ENCODE measurements around the gene SPSB3. TPM values are rescaled to one million over a fixed set of nuclear protein-coding genes. Genes with fewer than 3 reads are reported as not detected.
"Not testable (repeated sequence)": the region's sequence is repeated elsewhere in the genome, so short reads cannot be mapped to it uniquely, and the experiment has no call there.

Gene SPSB3
- total RNA-seq, 2 experiments from 2014 or later = 12.5 to 13.6 TPM

DNA sequence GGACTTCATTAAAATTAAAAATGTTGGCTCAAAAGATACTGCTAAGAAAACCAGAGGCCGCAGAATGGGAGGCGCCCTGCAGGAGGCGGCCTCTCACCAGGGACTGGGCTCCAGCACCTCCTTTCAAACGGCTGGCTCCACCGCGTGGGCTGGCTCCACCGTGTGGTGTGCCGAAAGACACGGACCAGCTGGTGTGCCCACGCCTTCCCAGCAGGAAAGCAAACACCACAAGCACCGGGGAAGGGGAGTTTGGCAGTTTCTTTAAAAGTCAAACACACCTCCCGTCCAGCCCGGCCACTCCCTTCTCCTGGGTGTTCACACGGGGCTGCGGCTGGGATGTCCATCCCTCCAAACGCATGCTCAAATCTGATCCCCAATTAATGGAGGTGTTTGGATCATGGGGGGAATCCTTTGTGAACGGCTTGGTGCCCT lies 30.4 kb upstream of the SPSB3 start:
- Mint-ChIP-seq H3K36me3 (ENCODE audit: low read depth) (peaks cover 11% of the 10 kb centered on the region), H3K9me3 (ENCODE audit: low read depth) (no peaks in the 10 kb centered on the region), H3K4me3 (no peak overlapping the region), H3K27ac (peak overlapping the region; percentile 65), H3K4me1 (peaks cover 10% of the 10 kb centered on the region), H3K27me3 (no peaks in the 10 kb centered on the region)
- intact Hi-C loops (cut with DNase I, micrococcal nuclease) = loop anchor here in 1 of 2 experiments (1.0 kb wide), 1 partner anchor 117 kb away; no protein-coding TSS in a partner anchor
- POLR2A ChIA-PET = no interaction called here
- DNase-seq (peak; percentile 85), ATAC-seq (peak; percentile 96)
- CTCF ChIA-PET = no interaction called here

- Mint-ChIP-seq H3K9me3 (ENCODE audit: low read depth) (no peaks in the 10 kb centered on the region), H3K27me3 (no peaks in the 10 kb centered on the region), H3K4me1 (peaks cover 10% of the 10 kb centered on the region), H3K36me3 (ENCODE audit: low read depth) (peaks cover 27% of the 10 kb centered on the region), H3K4me3 (no peak overlapping the region), H3K27ac (no peak overlapping the region)
- CTCF ChIA-PET = no interaction called here
- ATAC-seq (no peak), DNase-seq (no peak)
- POLR2A ChIA-PET = no interaction called here
- intact Hi-C loops (cut with DNase I, micrococcal nuclease) = no loop called here
Observed at GRCh38 chr16:1810536-1810935, 28.2 kb upstream of the SPSB3 start.

- intact Hi-C loops (cut with DNase I, micrococcal nuclease) = no loop called here
- Mint-ChIP-seq H3K27ac (no peak overlapping the region), H3K9me3 (ENCODE audit: low read depth) (no peaks in the 10 kb centered on the region), H3K4me3 (no peak overlapping the region), H3K36me3 (ENCODE audit: low read depth) (peaks cover 27% of the 10 kb centered on the region), H3K27me3 (no peaks in the 10 kb centered on the region), H3K4me1 (peaks cover 10% of the 10 kb centered on the region)
- CTCF ChIA-PET = no interaction called here
- DNase-seq (no peak), ATAC-seq (no peak)
- POLR2A ChIA-PET = no interaction called here
Observed at GRCh38 chr16:1810106-1810505, 27.7 kb upstream of the SPSB3 start.

DNA sequence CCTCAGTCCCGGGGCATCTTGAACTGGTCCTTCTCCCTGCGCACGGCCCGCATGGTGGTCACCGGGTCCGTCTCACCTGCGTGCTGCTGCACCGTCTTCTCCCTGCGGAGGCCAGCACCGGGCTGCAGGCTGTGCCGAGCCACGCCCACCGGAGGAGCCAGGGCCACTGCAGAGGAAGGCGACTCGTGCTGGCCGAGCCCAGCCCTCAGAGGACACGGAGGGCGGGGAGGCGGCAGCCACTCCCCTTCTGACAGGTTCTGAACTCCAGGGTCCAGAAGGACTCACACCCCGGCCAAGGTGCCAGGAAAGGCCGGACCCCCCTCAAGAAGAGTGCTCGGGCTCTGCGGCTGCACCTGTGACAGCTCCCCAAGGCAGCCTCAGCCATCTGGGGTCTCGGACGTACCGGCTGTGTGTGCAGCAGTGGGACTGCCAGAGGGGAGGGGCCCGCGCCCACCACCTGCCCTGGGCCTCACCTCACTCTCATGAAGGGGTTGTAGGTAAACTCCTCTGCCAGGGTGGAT lies 27.0 kb upstream of the SPSB3 start:
- ATAC-seq (no peak), DNase-seq (no peak)
- Mint-ChIP-seq H3K4me1 (peaks cover 10% of the 10 kb centered on the region), H3K27me3 (no peaks in the 10 kb centered on the region), H3K9me3 (ENCODE audit: low read depth) (no peaks in the 10 kb centered on the region), H3K4me3 (no peak overlapping the region), H3K36me3 (ENCODE audit: low read depth) (peaks cover 26% of the 10 kb centered on the region), H3K27ac (no peak overlapping the region)
- ChIA-PET POLR2A (no interaction called here), CTCF (no interaction called here)
- intact Hi-C loops (cut with DNase I, micrococcal nuclease) = loop anchor here in 1 of 2 experiments (10.0 kb wide), 1 partner anchor 785 kb away; no protein-coding TSS in a partner anchor

GRCh38 chr16:1808691-1809090 lies 26.3 kb upstream of the SPSB3 start:
- Mint-ChIP-seq H3K27ac (no peak overlapping the region), H3K4me1 (peaks cover 10% of the 10 kb centered on the region), H3K9me3 (ENCODE audit: low read depth) (no peaks in the 10 kb centered on the region), H3K36me3 (ENCODE audit: low read depth) (peaks cover 24% of the 10 kb centered on the region), H3K27me3 (no peaks in the 10 kb centered on the region), H3K4me3 (no peak overlapping the region)
- DNase-seq = no peak
- ATAC-seq = no peak
- ChIA-PET CTCF (no interaction called here), POLR2A (no interaction called here)
- intact Hi-C loops (cut with DNase I, micrococcal nuclease) = loop anchor here in 1 of 2 experiments (10.0 kb wide), 1 partner anchor 784 kb away; no protein-coding TSS in a partner anchor

- Mint-ChIP-seq H3K4me1 (peaks cover 3% of the 10 kb centered on the region), H3K27ac (no peak overlapping the region), H3K36me3 (ENCODE audit: low read depth) (peaks cover 23% of the 10 kb centered on the region), H3K4me3 (no peak overlapping the region), H3K9me3 (ENCODE audit: low read depth) (no peaks in the 10 kb centered on the region), H3K27me3 (no peaks in the 10 kb centered on the region)
- DNase-seq (no peak), ATAC-seq (no peak)
- ChIA-PET CTCF (no interaction called here), POLR2A (no interaction called here)
- intact Hi-C loops (cut with DNase I, micrococcal nuclease) = loop anchor here in 1 of 2 experiments (10.0 kb wide), 1 partner anchor 783 kb away; no protein-coding TSS in a partner anchor
Observed at GRCh38 chr16:1807626-1808025, 25.3 kb upstream of the SPSB3 start.

DNA sequence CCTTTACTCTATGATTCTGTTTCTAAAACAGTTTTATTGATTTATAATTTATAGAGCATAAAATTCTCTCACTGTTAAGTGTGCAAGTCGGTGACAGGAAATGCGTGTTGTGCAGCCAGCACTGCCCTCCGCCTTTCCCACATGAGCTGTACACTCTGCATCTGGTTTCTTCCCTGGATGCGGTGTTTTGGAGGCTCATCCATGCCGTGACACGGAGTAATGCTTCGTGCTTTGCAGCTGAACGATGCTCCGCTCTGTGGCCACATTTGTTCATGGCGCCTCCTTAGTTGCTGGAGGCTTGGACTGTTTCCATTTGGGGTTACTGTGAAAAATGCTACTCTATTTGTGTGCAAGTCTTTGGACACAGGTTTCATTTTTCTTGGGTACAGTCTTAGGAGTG lies 18.3 kb upstream of the SPSB3 start:
- H3K27ac Mint-ChIP-seq = no peak overlapping the region
- ChIA-PET CTCF (interaction anchor here (1.1 kb wide), 1 partner anchor 14 kb away, joined by 3 read pairs; no protein-coding TSS in a partner anchor), POLR2A (no interaction called here)
- no peak for ATAC-seq
- H3K4me1 Mint-ChIP-seq = no peaks in the 10 kb centered on the region
- no peak overlapping the region for H3K4me3 Mint-ChIP-seq
- no peaks in the 10 kb centered on the region for H3K27me3 Mint-ChIP-seq
- peaks cover 31% of the 10 kb centered on the region for H3K36me3 Mint-ChIP-seq (ENCODE audit: low read depth)
- DNase-seq = no peak
- intact Hi-C loops (cut with DNase I, micrococcal nuclease) = loop anchor here in 1 of 2 experiments (10.0 kb wide), 1 partner anchor 776 kb away; no protein-coding TSS in a partner anchor
- peaks cover 10% of the 10 kb centered on the region for H3K9me3 Mint-ChIP-seq (ENCODE audit: low read depth)

GRCh38 chr16:1799263-1799662 lies 16.9 kb upstream of the SPSB3 start:
- DNase-seq; H3K27me3 Mint-ChIP-seq; intact Hi-C loops (cut with DNase I, micrococcal nuclease); H3K4me3 Mint-ChIP-seq; CTCF ChIA-PET; H3K27ac Mint-ChIP-seq; H3K9me3 Mint-ChIP-seq (ENCODE audit: low read depth); H3K4me1 Mint-ChIP-seq; ATAC-seq; POLR2A ChIA-PET: not testable (repeated sequence)
- peaks cover 24% of the 10 kb centered on the region for H3K36me3 Mint-ChIP-seq (ENCODE audit: low read depth)

DNA sequence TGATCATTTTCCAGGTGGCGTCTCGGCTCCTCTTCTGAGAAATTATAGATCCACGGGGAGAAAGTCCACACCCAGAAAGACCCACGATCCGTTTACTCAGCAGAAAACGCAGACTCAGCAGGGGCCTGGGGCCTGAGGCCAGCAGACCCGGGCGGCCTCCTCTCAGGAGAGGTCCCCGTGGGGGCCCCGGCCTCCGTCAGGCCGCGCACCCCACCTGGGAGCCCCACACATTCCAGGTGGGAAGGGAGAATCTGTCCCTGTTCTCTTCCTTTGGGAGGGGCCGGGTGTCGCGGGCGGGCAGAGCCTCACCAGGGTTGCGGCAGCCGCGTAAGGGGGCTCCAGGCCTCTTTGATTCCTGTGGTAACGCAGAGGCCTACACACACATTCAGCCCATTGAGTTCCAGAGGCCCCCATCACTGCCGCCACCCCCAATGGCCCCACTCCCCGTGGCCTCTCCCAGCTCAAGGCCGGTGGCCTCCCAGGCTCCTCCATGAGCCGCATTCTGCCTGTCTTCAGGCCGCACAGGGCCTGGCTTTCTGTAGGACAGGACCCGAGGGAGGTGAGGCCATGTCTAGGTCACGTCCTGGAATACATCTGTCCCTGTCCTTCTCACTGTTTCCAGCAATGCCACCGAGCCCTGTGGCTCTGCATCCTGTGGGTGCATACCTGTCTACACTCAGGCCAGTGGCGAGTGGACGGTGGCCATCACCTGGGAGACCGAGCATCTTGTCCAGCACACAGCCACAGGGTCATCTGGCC lies 12.7 kb upstream of the SPSB3 start:
- intact Hi-C loops (cut with DNase I, micrococcal nuclease) = no loop called here
- H3K4me3 Mint-ChIP-seq = no peak overlapping the region
- ChIA-PET CTCF (no interaction called here), POLR2A (no interaction called here)
- no peak for ATAC-seq
- no peaks in the 10 kb centered on the region for H3K27me3 Mint-ChIP-seq
- H3K27ac Mint-ChIP-seq = no peak overlapping the region
- no peaks in the 10 kb centered on the region for H3K4me1 Mint-ChIP-seq
- DNase-seq = no peak
- H3K9me3 Mint-ChIP-seq (ENCODE audit: low read depth) = peaks cover 8% of the 10 kb centered on the region
- H3K36me3 Mint-ChIP-seq (ENCODE audit: low read depth) = peaks cover 20% of the 10 kb centered on the region

DNA sequence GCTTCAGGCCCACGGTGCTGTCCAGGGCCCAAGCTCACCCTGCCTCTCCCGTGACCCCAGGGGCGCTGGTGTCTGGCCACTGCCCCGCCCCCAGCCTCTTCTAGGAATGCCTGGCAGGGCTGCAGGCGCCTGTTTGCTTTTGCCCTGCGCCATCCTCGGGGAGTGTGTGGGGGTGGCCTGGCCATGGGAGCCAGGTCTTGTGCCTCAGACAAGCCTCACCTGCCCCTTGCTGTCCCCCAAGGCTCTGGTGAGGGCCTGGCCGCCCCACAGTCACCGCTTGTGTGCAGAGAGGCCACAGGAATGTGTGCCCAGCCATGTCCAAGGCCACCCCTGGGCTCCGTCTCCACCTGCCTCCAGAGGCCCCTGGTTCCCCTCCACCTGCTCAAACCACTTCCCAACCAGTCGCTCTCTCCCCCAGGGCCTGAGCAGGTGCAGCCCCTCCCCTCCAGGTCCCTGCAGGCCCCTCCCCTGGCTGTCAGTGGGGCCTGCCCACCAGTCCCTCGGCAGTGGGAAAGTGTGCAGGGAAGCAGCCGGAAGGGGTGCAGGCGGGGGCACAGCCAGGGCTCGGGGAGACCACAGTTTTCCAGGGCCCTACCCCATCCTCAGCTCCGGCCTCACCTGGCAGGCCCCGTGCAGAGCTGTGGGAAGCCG lies 12.0 kb upstream of the SPSB3 start:
- H3K36me3 Mint-ChIP-seq (ENCODE audit: low read depth) = peaks cover 12% of the 10 kb centered on the region
- H3K4me1 Mint-ChIP-seq = no peaks in the 10 kb centered on the region
- POLR2A ChIA-PET = no interaction called here
- H3K27ac Mint-ChIP-seq = no peak overlapping the region
- ATAC-seq = no peak
- DNase-seq = no peak
- peaks cover 6% of the 10 kb centered on the region for H3K9me3 Mint-ChIP-seq (ENCODE audit: low read depth)
- no peaks in the 10 kb centered on the region for H3K27me3 Mint-ChIP-seq
- intact Hi-C loops (cut with DNase I, micrococcal nuclease) = no loop called here
- H3K4me3 Mint-ChIP-seq = no peak overlapping the region
- CTCF ChIA-PET = no interaction called here

GRCh38 chr16:1793578-1794220 lies 11.3 kb upstream of the SPSB3 start, which contains the start of gene IGFALS:
Gene IGFALS (minus strand): TSS chr16:1793705. CDS start chr16:1793652, 53 bp downstream.
- ChIA-PET CTCF (no interaction called here), POLR2A (no interaction called here)
- peaks cover 2% of the 10 kb centered on the region for H3K9me3 Mint-ChIP-seq (ENCODE audit: low read depth)
- no peak within 1 kb of the TSS for H3K4me3 Mint-ChIP-seq
- DNase-seq (no peak), ATAC-seq (no peak)
- intact Hi-C loops (cut with DNase I, micrococcal nuclease) = no loop called here
- H3K4me1 Mint-ChIP-seq = no peaks in the 10 kb centered on the region
- H3K27me3 Mint-ChIP-seq = no peaks in the 10 kb centered on the region
- no peak within 1 kb of the TSS for H3K27ac Mint-ChIP-seq
- H3K36me3 Mint-ChIP-seq (ENCODE audit: low read depth) = peaks cover 12% of the 10 kb centered on the region

Measured in activated CD4-positive, alpha-beta T cell treated with anti-CD3 and anti-CD28 coated beads for 36 hours (primary cell).